Mucosa of rectum (tissue), 2 donors: ENCODE data around the gene PBX4.

Experiments
- H3K27ac ChIP-seq, 2 donors: one replicate each; pipeline ENCODE4 v1.7.0; 2013; ENCODE audit warnings: inconsistent platforms in 2 of 2, low read depth in 2 of 2, low read length in 2 of 2
- H3K27me3 ChIP-seq, 2 donors: one replicate each; pipeline ENCODE4 v1.7.0; 2013; ENCODE audit warnings: low read length in 2 of 2; ENCODE audit not compliant: control insufficient read depth in 2 of 2, insufficient read depth in 2 of 2
- H3K36me3 ChIP-seq, 2 donors: one replicate each; pipeline ENCODE4 v1.7.0; 2013; ENCODE audit warnings: low read length in 2 of 2; ENCODE audit not compliant: control insufficient read depth in 2 of 2, insufficient read depth in 2 of 2
- H3K4me1 ChIP-seq, 2 donors: one replicate each; pipeline ENCODE4 v1.7.0; 2013; ENCODE audit warnings: low read length in 2 of 2, mild to moderate bottlenecking in 1 of 2; ENCODE audit not compliant: control insufficient read depth in 2 of 2, insufficient read depth in 2 of 2
- H3K4me3 ChIP-seq, 2 donors: one replicate each; pipeline ENCODE4 v1.7.0; 2013; ENCODE audit warnings: low read length in 2 of 2
- H3K9ac ChIP-seq, 2 donors: one replicate each; pipeline ENCODE4 v1.7.0; 2013; ENCODE audit warnings: low read length in 2 of 2, low read depth in 1 of 2, mild to moderate bottlenecking in 1 of 2
- H3K9me3 ChIP-seq, 2 donors: one replicate each; pipeline ENCODE4 v1.7.0; 2013; ENCODE audit warnings: low read length in 2 of 2; ENCODE audit not compliant: control insufficient read depth in 2 of 2
- donor health status: healthy.
- donor health status: Normal muscosa, but diverticular disease.

PBX4 gene

GRCh38 chr19:19548915-19549759, 69.3 kb downstream of the PBX4 start:
- no peaks in the 10 kb centered on the region for H3K36me3 ChIP-seq
- H3K27me3 ChIP-seq = peaks cover 0 to 5% of the 10 kb centered on the region in 2 donors
- H3K27ac ChIP-seq = no peak overlapping the region
- H3K4me1 ChIP-seq = no peaks in the 10 kb centered on the region
- no peaks in the 10 kb centered on the region for H3K9me3 ChIP-seq
- no peak overlapping the region for H3K9ac ChIP-seq
- H3K4me3 ChIP-seq = no peak overlapping the region

GRCh38 chr19:19547674-19548336, 70.7 kb downstream of the PBX4 start:
- Histone ChIP-seq H3K27ac (no peak overlapping the region), H3K27me3 (peaks cover 2 to 5% of the 10 kb centered on the region in 2 donors), H3K4me1 (no peaks in the 10 kb centered on the region), H3K36me3 (no peaks in the 10 kb centered on the region), H3K9ac (no peak overlapping the region), H3K9me3 (no peaks in the 10 kb centered on the region), H3K4me3 (no peak overlapping the region)

GRCh38 chr19:19546751-19547162, 71.7 kb downstream of the PBX4 start:
- H3K36me3 ChIP-seq = no peaks in the 10 kb centered on the region
- H3K27me3 ChIP-seq = peaks cover 5% of the 10 kb centered on the region in 2 donors
- H3K4me3 ChIP-seq = no peak overlapping the region
- H3K9ac ChIP-seq = no peak overlapping the region
- no peak overlapping the region for H3K27ac ChIP-seq
- H3K9me3 ChIP-seq = no peaks in the 10 kb centered on the region
- no peaks in the 10 kb centered on the region for H3K4me1 ChIP-seq

- Histone ChIP-seq H3K36me3 (no peaks in the 10 kb centered on the region), H3K4me1 (peaks cover 0 to 5% of the 10 kb centered on the region in 2 donors), H3K9ac (no peak overlapping the region), H3K27me3 (peaks cover 7 to 8% of the 10 kb centered on the region in 2 donors), H3K27ac (no peak overlapping the region), H3K4me3 (no peak overlapping the region), H3K9me3 (no peaks in the 10 kb centered on the region)
These were observed 72.8 kb downstream of the PBX4 start for GRCh38 chr19:19545707-19546106.

GRCh38 chr19:19544954-19545591, 73.4 kb downstream of the PBX4 start:
- Histone ChIP-seq H3K36me3 (no peaks in the 10 kb centered on the region), H3K27me3 (peaks cover 8 to 9% of the 10 kb centered on the region in 2 donors), H3K4me1 (peaks cover 0 to 7% of the 10 kb centered on the region in 2 donors), H3K9ac (no peak overlapping the region), H3K4me3 (no peak overlapping the region), H3K9me3 (no peaks in the 10 kb centered on the region), H3K27ac (no peak overlapping the region)

GRCh38 chr19:19544257-19544953, 74.1 kb downstream of the PBX4 start:
- peaks cover 0 to 7% of the 10 kb centered on the region in 2 donors for H3K4me1 ChIP-seq
- no peak overlapping the region for H3K27ac ChIP-seq
- H3K9ac ChIP-seq = no peak overlapping the region
- H3K36me3 ChIP-seq = no peaks in the 10 kb centered on the region
- H3K27me3 ChIP-seq = peaks cover 8 to 9% of the 10 kb centered on the region in 2 donors
- no peaks in the 10 kb centered on the region for H3K9me3 ChIP-seq
- H3K4me3 ChIP-seq = no peak overlapping the region

GRCh38 chr19:19543640-19544039, 74.8 kb downstream of the PBX4 start:
- Histone ChIP-seq H3K27ac (no peak overlapping the region), H3K27me3 (peaks cover 10 to 14% of the 10 kb centered on the region in 2 donors), H3K36me3 (no peaks in the 10 kb centered on the region), H3K9me3 (no peaks in the 10 kb centered on the region), H3K9ac (no peak overlapping the region), H3K4me1 (peaks cover under 1 to 7% of the 10 kb centered on the region in 2 donors), H3K4me3 (no peak overlapping the region)

- Histone ChIP-seq H3K9ac (no peak overlapping the region), H3K27ac (no peak overlapping the region), H3K4me3 (no peak overlapping the region), H3K9me3 (no peaks in the 10 kb centered on the region), H3K36me3 (no peaks in the 10 kb centered on the region), H3K27me3 (peaks cover 13 to 19% of the 10 kb centered on the region in 2 donors), H3K4me1 (peaks cover 5 to 8% of the 10 kb centered on the region in 2 donors)
These were observed 75.4 kb downstream of the PBX4 start for GRCh38 chr19:19543101-19543500.

GRCh38 chr19:19542507-19542906, 76.0 kb downstream of the PBX4 start:
- Histone ChIP-seq H3K4me3 (no peak overlapping the region), H3K4me1 (peaks cover 9 to 12% of the 10 kb centered on the region in 2 donors), H3K9me3 (no peaks in the 10 kb centered on the region), H3K27me3 (peaks cover 13 to 22% of the 10 kb centered on the region in 2 donors), H3K36me3 (no peaks in the 10 kb centered on the region), H3K9ac (no peak overlapping the region), H3K27ac (no peak overlapping the region)
